ENCODE measurements around the gene EFHD2.

The EFHD2 gene

GRCh38 chr1:15422871-15423270 lies 13.2 kb downstream of the EFHD2 start:
- Histone ChIP-seq H3K79me2 (ENCODE audit: control insufficient read depth, insufficient read depth, low read length, poor library complexity) (no peaks in the 10 kb centered on the region), H2BK12ac (ENCODE audit: low read length) (no peak overlapping the region), H3K4me3 (ENCODE audit: low read depth, low read length) (no peak overlapping the region), H2BK5ac (ENCODE audit: low read depth, low read length, poor library complexity) (no peak overlapping the region), H4K8ac (ENCODE audit: low read depth, low read length) (no peak overlapping the region), H3K27ac (ENCODE audit: low read depth, low read length) (no peak overlapping the region), H2AK5ac (ENCODE audit: low read length) (no peak overlapping the region), H2BK120ac (ENCODE audit: insufficient read depth, low read length, poor library complexity) (no peak overlapping the region), H3K4ac (ENCODE audit: low read depth, low read length) (no peak overlapping the region), H4K12ac (ENCODE audit: low read depth, low read length) (no peak overlapping the region), H3K79me1 (ENCODE audit: low read length) (no peaks in the 10 kb centered on the region), H3K4me1 (ENCODE audit: control insufficient read depth in 1 of 2, insufficient read depth in 2 of 2, low read length in 2 of 2) (no peaks in the 10 kb centered on the region), H4K91ac (ENCODE audit: low read depth, low read length) (no peak overlapping the region), H3K18ac (ENCODE audit: low read length) (no peak overlapping the region), H2AFZ (ENCODE audit: insufficient read depth, low read length, poor library complexity) (no peak overlapping the region), H3K27me3 (ENCODE audit: insufficient read depth, low read length) (no peaks in the 10 kb centered on the region), H3K9ac (ENCODE audit: low read length) (no peak overlapping the region), H3K14ac (ENCODE audit: low read length) (no peak overlapping the region), H3K36me3 (ENCODE audit: control insufficient read depth in 1 of 2, insufficient read depth in 2 of 2, low read length in 2 of 2) (peaks cover 3 to 12% of the 10 kb centered on the region in 2 experiments), H3K9me3 (ENCODE audit: insufficient read depth, low read depth, low read length) (peaks cover 3% of the 10 kb centered on the region), H3K23ac (ENCODE audit: low read length) (no peak overlapping the region), H3K4me2 (ENCODE audit: low read length) (no peak overlapping the region)
- WGBS (ENCODE audit: extremely low coverage, insufficient coverage, insufficient read length) = no CpG with 5 or more reads among the region's 8 CpGs
- DNase-seq = no peak

- Histone ChIP-seq H3K4me3 (ENCODE audit: low read depth, low read length) (no peak overlapping the region), H4K12ac (ENCODE audit: low read depth, low read length) (no peak overlapping the region), H3K23ac (ENCODE audit: low read length) (no peak overlapping the region), H2BK5ac (ENCODE audit: low read depth, low read length, poor library complexity) (no peak overlapping the region), H4K91ac (ENCODE audit: low read depth, low read length) (no peak overlapping the region), H2BK12ac (ENCODE audit: low read length) (no peak overlapping the region), H4K8ac (ENCODE audit: low read depth, low read length) (no peak overlapping the region), H3K4me2 (ENCODE audit: low read length) (no peak overlapping the region), H2AK5ac (ENCODE audit: low read length) (no peak overlapping the region), H3K36me3 (ENCODE audit: control insufficient read depth in 1 of 2, insufficient read depth in 2 of 2, low read length in 2 of 2) (peaks cover 3 to 12% of the 10 kb centered on the region in 2 experiments), H3K4me1 (ENCODE audit: control insufficient read depth in 1 of 2, insufficient read depth in 2 of 2, low read length in 2 of 2) (no peaks in the 10 kb centered on the region), H3K14ac (ENCODE audit: low read length) (no peak overlapping the region), H3K79me2 (ENCODE audit: control insufficient read depth, insufficient read depth, low read length, poor library complexity) (no peaks in the 10 kb centered on the region), H3K9ac (ENCODE audit: low read length) (no peak overlapping the region), H3K79me1 (ENCODE audit: low read length) (no peaks in the 10 kb centered on the region), H3K27ac (ENCODE audit: low read depth, low read length) (no peak overlapping the region), H2AFZ (ENCODE audit: insufficient read depth, low read length, poor library complexity) (no peak overlapping the region), H3K9me3 (ENCODE audit: insufficient read depth, low read depth, low read length) (peaks cover 3% of the 10 kb centered on the region), H2BK120ac (ENCODE audit: insufficient read depth, low read length, poor library complexity) (no peak overlapping the region), H3K4ac (ENCODE audit: low read depth, low read length) (no peak overlapping the region), H3K18ac (ENCODE audit: low read length) (no peak overlapping the region), H3K27me3 (ENCODE audit: insufficient read depth, low read length) (no peaks in the 10 kb centered on the region)
- DNase-seq = no peak
- no CpG with 5 or more reads among the region's 11 CpGs for WGBS (ENCODE audit: extremely low coverage, insufficient coverage, insufficient read length)
These were observed 13.8 kb downstream of the EFHD2 start for GRCh38 chr1:15423355-15424077.

GRCh38 chr1:15424146-15424667 lies 14.5 kb downstream of the EFHD2 start:
- H3K4ac ChIP-seq (ENCODE audit: low read depth, low read length) = no peak overlapping the region
- no peaks in the 10 kb centered on the region for H3K79me1 ChIP-seq (ENCODE audit: low read length)
- no peaks in the 10 kb centered on the region for H3K4me1 ChIP-seq (ENCODE audit: control insufficient read depth in 1 of 2, insufficient read depth in 2 of 2, low read length in 2 of 2)
- H3K18ac ChIP-seq (ENCODE audit: low read length) = no peak overlapping the region
- no peak overlapping the region for H4K8ac ChIP-seq (ENCODE audit: low read depth, low read length)
- no peak overlapping the region for H4K91ac ChIP-seq (ENCODE audit: low read depth, low read length)
- no CpG with 5 or more reads among the region's 13 CpGs for WGBS (ENCODE audit: extremely low coverage, insufficient coverage, insufficient read length)
- H3K9ac ChIP-seq (ENCODE audit: low read length) = no peak overlapping the region
- H2BK12ac ChIP-seq (ENCODE audit: low read length) = no peak overlapping the region
- H3K9me3 ChIP-seq (ENCODE audit: insufficient read depth, low read depth, low read length) = peaks cover 3% of the 10 kb centered on the region
- no peak overlapping the region for H3K14ac ChIP-seq (ENCODE audit: low read length)
- H3K79me2 ChIP-seq (ENCODE audit: control insufficient read depth, insufficient read depth, low read length, poor library complexity) = no peaks in the 10 kb centered on the region
- H3K27me3 ChIP-seq (ENCODE audit: insufficient read depth, low read length) = no peaks in the 10 kb centered on the region
- H2AK5ac ChIP-seq (ENCODE audit: low read length) = no peak overlapping the region
- no peak overlapping the region for H3K4me2 ChIP-seq (ENCODE audit: low read length)
- H3K4me3 ChIP-seq (ENCODE audit: low read depth, low read length) = no peak overlapping the region
- peaks cover 3 to 12% of the 10 kb centered on the region in 2 experiments for H3K36me3 ChIP-seq (ENCODE audit: control insufficient read depth in 1 of 2, insufficient read depth in 2 of 2, low read length in 2 of 2)
- no peak for DNase-seq
- H2AFZ ChIP-seq (ENCODE audit: insufficient read depth, low read length, poor library complexity) = no peak overlapping the region
- H3K23ac ChIP-seq (ENCODE audit: low read length) = no peak overlapping the region
- no peak overlapping the region for H2BK5ac ChIP-seq (ENCODE audit: low read depth, low read length, poor library complexity)
- H2BK120ac ChIP-seq (ENCODE audit: insufficient read depth, low read length, poor library complexity) = no peak overlapping the region
- H4K12ac ChIP-seq (ENCODE audit: low read depth, low read length) = no peak overlapping the region
- H3K27ac ChIP-seq (ENCODE audit: low read depth, low read length) = no peak overlapping the region

- H3K9me3 ChIP-seq (ENCODE audit: insufficient read depth, low read depth, low read length) = peaks cover 3% of the 10 kb centered on the region
- H3K9ac ChIP-seq (ENCODE audit: low read length) = no peak overlapping the region
- no peak overlapping the region for H3K4me3 ChIP-seq (ENCODE audit: low read depth, low read length)
- no peaks in the 10 kb centered on the region for H3K79me1 ChIP-seq (ENCODE audit: low read length)
- no peak overlapping the region for H2AK5ac ChIP-seq (ENCODE audit: low read length)
- H4K12ac ChIP-seq (ENCODE audit: low read depth, low read length) = no peak overlapping the region
- H3K18ac ChIP-seq (ENCODE audit: low read length) = no peak overlapping the region
- no peaks in the 10 kb centered on the region for H3K4me1 ChIP-seq (ENCODE audit: control insufficient read depth in 1 of 2, insufficient read depth in 2 of 2, low read length in 2 of 2)
- H2BK5ac ChIP-seq (ENCODE audit: low read depth, low read length, poor library complexity) = no peak overlapping the region
- no peak overlapping the region for H2AFZ ChIP-seq (ENCODE audit: insufficient read depth, low read length, poor library complexity)
- no peak overlapping the region for H3K27ac ChIP-seq (ENCODE audit: low read depth, low read length)
- no peak overlapping the region for H3K23ac ChIP-seq (ENCODE audit: low read length)
- no peak overlapping the region for H3K14ac ChIP-seq (ENCODE audit: low read length)
- H3K4me2 ChIP-seq (ENCODE audit: low read length) = no peak overlapping the region
- H3K27me3 ChIP-seq (ENCODE audit: insufficient read depth, low read length) = no peaks in the 10 kb centered on the region
- no peak for DNase-seq
- no CpG with 5 or more reads among the region's 5 CpGs for WGBS (ENCODE audit: extremely low coverage, insufficient coverage, insufficient read length)
- no peak overlapping the region for H2BK12ac ChIP-seq (ENCODE audit: low read length)
- H2BK120ac ChIP-seq (ENCODE audit: insufficient read depth, low read length, poor library complexity) = no peak overlapping the region
- no peaks in the 10 kb centered on the region for H3K79me2 ChIP-seq (ENCODE audit: control insufficient read depth, insufficient read depth, low read length, poor library complexity)
- H4K91ac ChIP-seq (ENCODE audit: low read depth, low read length) = no peak overlapping the region
- no peak overlapping the region for H4K8ac ChIP-seq (ENCODE audit: low read depth, low read length)
- peaks cover 7 to 14% of the 10 kb centered on the region in 2 experiments for H3K36me3 ChIP-seq (ENCODE audit: control insufficient read depth in 1 of 2, insufficient read depth in 2 of 2, low read length in 2 of 2)
- no peak overlapping the region for H3K4ac ChIP-seq (ENCODE audit: low read depth, low read length)
These were observed 15.3 kb downstream of the EFHD2 start for GRCh38 chr1:15424981-15425380.
